ENCODE measurements around the gene SPDYE4.
"Not testable (repeated sequence)": the region's sequence is repeated elsewhere in the genome, so short reads cannot be mapped to it uniquely, and the experiment has no call there.

Gene SPDYE4, protein sequence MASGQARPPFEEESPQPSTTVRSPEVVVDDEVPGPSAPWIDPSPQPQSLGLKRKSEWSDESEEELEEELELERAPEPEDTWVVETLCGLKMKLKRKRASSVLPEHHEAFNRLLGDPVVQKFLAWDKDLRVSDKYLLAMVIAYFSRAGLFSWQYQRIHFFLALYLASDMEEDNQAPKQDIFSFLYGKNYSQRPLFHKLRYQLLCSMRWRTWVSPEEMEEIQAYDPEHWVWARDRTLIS

DNA sequence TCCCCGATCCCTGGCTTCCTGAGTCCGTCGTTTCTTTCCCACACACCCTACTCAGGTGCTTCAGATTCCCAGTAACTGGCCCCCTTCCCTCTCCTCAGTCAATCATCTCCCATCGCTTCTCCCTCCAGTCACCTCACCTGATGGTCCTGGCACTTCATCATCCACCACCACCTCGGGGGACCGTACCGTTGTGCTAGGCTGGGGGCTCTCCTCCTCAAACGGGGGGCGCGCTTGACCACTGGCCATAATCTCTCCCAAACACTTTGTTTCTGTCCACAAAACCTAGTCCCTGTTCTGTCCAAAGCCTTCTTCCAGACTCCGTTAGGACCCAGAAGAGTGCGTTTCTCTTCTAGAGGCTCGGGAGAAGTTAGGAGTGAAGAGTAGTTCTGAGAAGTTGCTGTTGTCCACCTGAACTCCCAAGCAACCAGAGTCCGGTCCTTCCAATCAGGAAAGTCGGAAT is at the start of gene SPDYE4:
SPDYE4 (minus strand) TSS at position 410 of the 460 bp plus-strand sequence; CDS start at position 246, 164 bp downstream.
- DNase-seq, result no peak

DNA sequence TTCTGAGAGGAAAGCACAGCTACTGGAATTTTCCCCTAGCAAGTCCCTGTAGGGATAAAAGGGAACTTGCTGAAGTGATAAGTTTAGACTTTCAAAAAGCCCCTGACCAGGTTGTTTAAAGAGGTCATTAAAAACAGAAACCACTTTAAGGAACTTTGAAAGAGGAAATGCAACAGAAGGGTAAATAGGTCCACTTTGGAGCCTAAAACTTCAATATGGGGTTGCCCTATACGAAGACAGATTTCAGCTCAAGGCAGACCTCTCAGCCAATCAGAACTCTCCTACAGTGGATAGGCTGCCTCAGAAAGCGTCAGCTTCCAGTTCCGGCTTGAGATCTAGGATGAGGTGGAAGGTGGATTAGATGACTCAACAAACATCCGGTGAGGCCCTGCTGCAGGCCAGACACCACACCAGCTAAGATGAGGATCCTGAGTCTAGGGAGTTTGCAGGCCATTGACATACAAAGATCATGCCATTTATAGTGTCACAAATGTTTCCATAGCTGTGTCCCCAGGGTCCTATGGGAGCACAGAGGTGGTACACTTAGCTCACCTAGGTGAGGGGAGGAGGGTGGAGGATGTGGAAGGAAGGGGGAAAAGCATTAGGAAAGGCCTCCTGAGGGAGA is 48.7 kb upstream of the SPDYE4 start:
- peak; percentile 33 for DNase-seq

DNA sequence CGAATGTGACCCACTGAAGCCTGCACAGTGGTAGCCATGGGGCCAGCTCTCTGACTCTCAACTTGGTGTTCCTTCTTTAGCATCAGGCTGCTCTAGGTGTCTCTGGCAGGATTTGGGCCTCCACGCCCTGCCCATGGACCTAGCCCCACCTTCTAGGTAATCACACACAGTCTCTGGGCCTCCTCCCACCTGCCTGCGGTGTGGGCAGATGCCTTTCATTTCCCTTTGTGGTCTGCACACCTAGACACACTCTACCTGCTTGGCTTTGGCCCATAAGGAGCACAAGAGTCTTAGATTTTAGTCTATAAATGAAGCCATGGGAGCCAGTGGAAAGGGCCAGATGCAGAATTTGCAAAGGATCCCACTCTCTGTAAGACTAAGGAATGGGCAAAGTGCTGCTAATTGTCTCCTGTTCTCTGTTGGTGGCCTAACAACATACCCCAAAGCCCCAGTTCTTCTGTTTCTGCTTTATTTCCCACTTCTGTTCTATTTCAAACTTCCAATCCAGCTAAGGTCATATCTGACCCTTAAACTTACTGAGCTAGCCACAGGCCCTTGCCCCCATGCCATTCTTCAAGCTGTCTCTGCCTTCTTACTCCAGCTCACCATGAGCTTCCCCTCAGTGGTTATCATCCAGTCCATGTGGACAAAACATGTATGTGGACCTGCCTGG is 48.0 kb upstream of the SPDYE4 start:
- DNase-seq, result no peak

DNA sequence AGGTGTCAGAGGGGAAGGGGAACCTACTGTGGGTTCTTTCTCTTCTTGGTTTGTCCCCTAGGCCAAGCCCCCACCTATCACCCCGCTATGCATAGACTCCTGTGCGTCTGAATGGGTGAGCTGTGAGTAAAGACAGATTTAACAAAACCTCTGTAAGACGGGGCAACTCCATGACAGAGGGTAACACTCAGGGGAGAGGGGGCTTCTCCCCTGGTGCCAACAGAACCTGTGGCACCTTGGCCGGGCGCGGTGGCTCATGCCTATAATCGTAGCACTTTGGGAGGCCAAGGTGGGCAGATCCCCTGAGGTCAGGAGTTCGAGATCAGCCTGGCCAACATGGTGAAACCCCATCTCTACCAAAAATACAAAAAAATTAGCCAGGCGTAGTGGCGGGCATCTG is 47.0 kb upstream of the SPDYE4 start:
- DNase-seq, result not testable (repeated sequence)

DNA sequence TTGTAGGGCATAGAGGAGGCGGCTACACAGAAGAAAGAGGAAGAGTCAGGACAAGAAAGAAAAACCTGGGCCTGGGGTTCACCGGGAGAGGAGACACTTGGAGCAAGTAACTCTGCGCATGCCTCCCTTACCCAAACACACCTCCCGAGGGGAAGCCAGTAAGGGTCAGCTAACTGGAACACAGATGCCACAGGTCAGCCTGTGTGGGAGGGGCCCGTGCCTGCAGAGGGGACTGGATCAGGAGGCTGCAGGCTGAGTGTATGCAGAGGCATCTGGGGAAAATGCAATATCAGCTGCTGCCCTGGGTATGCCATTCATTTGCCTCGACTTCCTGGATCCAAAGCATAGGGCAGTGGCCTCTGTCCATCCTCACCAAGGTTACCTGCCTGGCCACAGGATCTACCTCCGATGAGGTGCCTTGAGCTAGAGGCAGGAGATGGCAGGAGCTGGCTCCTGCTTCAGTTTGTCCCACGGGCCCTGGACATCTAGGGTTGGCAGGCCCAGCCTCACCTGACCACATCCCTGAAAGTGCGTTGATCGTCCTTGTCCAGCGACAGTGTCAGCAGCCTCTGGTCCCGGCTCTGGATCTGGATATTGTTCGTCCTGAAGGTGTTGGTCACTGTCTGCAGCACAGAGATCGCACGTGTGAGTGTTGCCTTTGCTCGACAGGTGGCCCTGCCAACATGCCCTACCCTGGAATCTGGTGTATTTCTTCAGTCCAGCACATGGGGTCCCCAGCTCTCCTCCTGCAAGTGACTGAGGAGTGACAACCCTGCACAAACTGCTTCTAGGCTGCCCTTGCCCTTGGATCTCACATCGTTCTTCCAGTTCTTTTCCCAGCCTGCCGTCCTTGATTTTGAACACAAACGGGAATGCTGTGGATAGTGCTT is 45.4 kb upstream of the SPDYE4 start:
- no peak for DNase-seq

DNA sequence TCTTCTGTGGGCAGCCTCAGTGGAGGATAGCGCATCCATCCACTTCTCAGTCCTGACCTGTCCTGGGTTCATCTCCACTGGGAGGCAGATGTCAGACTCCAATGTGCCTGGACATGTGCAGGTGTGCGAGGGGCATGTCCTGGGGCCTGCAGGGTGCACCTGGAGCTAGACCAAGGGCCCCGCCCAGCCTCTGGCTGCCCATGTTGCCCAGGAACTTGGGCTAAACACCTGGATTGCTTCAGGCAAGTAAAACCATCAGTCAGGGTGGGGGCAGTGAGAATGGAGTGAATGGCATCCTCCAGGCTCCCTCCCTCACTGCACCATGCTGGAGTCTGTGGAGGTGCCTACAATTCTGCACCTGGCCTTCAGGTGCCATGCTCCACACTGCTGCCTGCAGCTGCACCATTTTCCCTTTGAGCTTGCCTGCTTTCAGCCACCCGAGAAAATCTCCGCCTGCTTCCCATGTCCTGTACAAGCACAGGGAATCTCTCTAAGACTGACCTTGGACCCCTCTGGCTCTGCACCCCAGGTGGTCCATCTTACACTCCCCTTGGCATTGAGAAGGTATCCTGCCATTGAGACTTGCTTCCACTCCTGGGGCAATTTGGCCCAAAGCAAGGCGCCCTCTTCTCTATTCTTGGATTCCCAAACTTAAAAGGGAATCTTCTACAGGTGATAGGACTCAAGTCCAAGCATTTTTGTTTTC is 42.9 kb upstream of the SPDYE4 start:
- DNase-seq, result no peak

DNA sequence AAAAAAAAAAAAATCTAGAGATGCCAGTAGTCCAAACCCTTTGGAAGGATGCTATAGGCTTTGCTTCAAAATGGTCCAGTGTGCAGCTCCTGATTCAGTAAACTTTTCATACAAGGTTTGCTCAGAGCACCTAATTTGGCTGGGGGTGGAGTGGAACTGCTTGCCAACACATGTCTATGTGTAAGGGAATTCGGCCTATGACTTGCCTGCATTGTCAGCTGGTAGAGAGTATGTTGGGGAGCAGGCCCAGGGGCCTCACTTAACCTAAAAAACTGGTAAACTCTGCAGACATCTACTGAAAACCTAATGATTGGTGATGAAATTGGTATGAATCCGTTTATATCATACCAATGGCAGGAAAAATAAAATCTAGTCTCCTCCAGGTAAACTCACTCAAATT is 42.3 kb upstream of the SPDYE4 start:
- DNase-seq, result no peak

DNA sequence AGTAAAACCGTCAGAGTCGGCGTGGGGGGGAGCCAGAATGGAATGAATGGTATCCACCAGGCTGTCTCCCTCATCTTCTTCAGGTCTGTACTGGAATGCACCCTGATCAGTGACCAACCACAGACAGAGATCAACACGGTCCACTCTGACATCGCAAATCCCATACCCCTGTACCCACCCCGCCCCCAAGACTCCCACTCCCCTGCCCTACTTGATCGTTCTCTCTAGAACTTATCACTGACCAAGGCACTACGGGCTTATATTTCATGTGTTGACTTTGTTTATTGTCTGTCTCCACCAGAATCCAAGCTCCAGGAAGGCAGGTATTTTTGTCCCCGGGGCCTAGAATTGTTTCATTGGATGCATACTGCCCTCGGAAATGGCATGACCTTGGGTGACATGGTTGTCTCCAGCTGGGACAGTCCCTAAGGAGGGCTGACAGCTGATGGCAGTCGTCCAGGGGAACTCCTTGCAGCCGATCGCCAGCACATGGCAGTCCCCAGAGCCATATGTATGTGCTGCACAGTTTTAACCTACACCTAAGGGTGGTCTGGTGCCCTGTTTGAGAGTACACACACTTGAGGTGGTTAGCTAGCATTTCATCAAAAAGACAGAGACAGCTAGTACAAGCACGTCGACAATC is 41.3 kb upstream of the SPDYE4 start:
- DNase-seq, result no peak

DNA sequence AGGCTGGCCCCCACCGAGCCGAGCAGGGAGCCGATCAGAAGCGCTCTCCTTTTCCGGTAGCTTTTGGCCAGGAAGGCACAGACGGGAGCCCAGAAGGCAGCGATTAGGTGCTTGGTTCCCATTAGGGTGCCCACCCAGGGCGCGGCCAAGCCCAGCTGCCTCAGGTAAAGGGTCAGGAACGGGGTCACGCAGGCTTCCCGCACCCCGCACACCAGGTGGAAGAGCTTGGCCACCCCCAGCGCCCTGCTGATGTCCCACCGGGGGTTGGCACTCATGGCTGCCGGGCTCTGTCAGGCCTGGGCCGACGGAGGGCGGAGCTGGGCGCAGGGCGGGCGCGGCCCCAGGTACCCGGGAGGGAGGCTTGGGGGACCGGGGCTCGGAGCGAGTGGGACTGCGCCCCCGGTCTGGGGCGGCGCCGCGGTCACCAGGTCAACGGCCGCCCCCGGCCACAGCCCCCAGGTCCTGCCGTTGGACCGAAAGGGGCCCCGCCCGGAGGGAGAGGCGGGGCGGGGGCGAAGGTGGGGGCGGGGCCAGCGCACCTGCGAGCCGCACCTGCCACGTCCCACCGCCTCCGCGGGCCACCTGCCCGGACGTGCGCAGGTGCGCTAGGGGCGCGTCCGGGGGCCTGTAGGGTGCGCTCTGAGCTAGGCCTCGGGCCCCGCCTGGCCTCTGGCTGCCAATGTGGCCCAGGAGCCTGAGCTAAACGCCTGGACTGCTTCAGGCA is 40.7 kb upstream of the SPDYE4 start, which contains the start of gene MFSD6L:
MFSD6L (minus strand) TSS at position 520 of the 724 bp plus-strand sequence; CDS start at position 275, 245 bp downstream.
- no peak for DNase-seq

DNA sequence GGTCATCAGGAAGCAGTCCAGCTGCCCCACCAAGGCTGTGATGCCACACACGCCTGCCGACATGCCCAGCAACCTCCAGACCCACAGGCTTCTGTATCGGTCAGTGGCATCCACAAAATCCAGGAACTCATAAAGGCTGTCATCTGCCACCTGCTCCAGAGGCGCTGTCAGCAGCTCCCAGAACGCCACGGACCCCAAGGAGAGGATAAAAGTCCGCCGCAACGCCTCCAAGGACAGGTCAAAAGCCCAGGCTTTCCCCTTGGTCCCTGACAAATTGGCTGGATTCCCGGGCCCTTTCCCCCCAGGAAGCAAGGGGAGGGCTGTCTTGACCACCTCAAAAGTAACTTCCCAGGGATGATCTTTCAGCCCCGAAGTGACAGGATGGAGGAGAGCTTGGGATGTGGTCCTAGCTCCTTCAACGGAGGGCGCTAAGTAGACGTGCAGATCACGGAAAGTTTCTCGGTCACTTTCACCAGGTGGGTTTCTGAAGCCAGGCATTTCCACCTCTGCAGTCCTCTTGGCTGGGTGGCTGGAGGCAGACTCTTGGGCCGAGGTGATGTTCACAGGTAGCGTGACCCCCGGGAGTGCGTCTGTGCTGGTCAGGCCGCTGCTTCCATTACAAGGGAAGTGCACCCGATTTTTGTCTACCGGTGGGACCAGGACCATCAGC is 40.0 kb upstream of the SPDYE4 start:
- no peak for DNase-seq

DNA sequence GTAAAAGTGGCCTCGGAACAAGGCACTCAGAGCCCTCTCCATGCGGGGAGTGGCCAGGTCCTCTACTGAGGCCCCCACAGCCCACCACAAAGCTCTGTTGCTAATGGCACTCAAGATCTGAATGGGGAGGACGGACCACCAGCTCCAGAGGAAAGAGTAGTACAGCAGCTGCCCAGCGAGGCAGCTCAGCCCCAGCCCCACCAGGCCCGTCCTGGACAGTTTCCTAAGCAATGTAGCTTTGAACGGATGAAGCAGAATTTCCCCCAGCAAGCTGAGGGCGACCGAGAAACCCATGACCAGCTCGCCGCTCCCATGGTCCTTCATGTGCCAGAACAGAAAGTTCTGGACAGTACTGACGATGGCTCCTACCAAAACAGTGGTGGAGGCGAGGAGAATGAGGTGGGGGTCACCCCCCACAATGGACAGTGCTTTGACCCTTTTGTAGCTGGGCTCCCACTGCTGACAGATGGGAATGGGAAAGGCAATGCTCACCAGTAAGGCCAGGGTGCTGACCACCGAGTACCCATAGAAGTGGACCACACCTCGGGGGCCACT is 39.4 kb upstream of the SPDYE4 start:
- DNase-seq, result no peak

DNA sequence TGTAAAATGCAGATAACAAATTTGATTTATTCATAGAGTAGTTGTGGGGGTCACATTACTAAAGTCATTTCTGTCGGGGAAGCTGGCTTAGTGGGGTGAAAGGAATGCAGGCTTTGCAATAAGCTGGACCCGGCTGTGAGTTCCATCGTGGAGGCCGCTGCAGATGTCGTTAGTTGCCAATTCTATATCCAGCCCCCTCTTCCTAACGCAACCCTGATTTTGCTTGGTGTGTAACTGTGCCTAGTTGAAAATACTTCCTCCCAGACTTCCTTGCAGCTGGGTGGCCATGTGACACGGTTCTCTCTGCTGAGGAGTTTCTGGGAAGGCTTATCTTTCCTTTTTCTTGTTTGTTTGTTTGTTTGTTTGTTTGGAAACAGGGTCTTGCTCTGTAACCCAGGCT is 36.3 kb upstream of the SPDYE4 start:
- no peak for DNase-seq

DNA sequence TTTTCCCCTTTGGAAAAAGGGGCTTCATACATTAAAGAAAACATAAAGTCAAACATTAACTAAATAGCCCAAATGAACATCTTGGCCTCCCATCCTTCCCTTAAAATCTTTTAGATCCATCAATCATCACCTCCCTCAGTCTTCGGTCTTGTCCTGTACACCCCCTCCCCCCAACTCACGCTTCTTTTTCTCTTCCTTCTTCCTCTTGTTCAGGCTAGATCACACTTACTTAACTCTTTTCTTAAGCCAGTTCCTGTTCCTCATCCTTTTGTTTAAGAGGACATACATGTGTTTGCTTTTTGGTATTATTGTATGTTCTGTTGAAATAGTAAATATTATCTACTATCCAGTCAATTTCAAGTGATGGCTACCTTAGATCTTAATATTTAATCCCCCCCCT is 35.3 kb upstream of the SPDYE4 start:
- no peak for DNase-seq

DNA sequence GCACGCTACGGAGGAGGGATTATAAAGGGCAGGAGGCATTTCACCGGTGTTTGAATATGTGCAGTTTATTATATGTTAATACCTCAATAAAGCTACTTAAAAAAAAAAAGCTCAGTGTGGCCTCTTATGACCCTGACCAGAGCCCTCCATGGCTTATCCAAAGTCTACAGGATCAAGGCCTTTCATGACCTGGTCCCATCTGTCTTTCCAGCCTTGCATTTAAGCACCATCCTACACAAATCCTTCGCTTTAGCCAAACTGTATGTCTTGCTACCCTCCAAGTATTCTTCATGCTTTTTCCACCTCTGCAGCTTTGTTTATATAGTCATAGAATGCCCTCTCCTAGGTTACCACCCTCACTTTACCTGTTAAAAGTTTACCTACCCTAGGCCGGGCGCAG is 34.3 kb upstream of the SPDYE4 start:
- DNase-seq, result no peak

DNA sequence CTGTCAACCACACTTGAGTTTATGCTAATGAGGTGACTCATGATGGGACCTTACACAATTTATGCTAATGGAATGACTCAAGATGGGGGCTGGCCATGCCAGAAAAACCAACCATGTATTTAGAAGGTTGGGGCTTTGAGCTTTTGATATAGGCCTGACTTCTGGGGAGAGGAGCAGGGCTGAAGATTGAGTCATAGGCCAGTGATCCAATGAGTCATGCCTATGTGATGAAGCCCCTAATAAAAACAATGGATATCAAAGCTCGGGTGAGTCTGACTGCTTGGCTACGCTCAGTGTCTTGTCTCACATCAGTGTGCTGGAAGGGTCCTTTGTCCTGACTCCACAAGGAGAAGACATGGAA is 33.5 kb upstream of the SPDYE4 start:
- DNase-seq, result no peak

DNA sequence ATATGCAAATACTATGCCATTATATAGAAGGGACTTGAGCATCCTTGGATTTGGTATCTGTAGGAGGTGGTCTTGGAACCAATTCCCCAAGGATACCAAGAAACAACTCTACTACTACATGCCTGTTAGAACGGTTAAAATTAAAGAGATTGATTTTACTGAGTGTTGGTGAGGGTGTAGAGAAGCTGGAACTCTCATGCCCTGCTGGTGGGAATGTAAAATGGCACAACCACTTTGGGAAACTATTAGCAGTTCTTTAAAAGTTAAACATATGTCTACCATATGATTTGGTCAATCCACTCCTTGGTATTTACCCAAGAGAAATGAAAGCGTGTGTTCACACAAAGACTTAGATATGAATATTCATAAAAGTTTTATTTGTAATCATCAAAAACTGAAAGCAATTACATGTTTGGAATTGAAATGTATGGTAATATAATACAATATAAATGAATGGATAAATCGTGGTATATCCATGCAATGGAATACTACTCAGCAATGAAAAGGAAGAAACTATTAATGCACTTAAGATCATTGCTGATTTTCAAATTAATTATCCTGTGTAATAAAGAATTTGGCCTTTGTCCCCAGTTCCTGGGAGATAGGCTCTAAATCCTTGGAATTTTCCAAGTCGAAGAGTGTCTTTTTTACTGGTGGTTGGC is 33.0 kb upstream of the SPDYE4 start:
- no peak for DNase-seq

DNA sequence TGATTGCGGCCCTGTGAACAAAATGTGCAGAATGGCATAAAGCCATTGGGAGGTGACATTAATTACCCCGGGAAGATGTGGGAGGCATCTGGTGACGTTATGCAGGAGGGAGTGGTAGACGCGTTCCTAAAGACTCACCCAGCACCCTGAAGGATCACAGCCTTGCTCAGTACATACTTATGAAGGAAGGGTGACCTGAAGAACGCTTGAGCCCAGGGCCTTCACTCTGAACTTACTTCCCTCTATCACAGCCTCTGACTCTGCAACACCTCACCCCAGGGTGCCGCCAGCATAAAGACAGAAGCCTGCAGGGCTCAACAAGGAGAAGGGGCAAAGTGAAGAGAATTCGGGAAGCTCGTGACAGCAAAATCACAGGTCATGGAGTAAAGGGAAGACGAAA is 31.4 kb upstream of the SPDYE4 start:
- DNase-seq, result no peak

DNA sequence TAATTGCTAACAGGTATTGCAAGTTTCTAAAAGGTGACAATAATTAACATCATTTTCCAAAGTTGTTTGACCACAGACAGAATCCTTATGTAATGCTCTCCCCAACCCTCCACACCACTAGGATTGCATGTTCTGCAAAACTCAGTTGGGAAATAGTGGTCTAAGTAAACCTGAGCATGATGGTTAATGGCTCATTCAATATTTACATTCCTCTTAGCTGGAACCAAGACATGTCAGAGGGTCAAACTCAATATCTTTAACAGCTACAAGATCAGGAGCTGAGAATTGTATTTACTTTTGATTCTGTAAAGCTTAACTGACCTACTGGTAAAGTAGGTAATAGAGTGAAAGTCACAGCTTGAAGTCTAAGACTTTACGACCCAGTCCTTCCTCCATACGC is 30.7 kb upstream of the SPDYE4 start:
- no peak for DNase-seq

DNA sequence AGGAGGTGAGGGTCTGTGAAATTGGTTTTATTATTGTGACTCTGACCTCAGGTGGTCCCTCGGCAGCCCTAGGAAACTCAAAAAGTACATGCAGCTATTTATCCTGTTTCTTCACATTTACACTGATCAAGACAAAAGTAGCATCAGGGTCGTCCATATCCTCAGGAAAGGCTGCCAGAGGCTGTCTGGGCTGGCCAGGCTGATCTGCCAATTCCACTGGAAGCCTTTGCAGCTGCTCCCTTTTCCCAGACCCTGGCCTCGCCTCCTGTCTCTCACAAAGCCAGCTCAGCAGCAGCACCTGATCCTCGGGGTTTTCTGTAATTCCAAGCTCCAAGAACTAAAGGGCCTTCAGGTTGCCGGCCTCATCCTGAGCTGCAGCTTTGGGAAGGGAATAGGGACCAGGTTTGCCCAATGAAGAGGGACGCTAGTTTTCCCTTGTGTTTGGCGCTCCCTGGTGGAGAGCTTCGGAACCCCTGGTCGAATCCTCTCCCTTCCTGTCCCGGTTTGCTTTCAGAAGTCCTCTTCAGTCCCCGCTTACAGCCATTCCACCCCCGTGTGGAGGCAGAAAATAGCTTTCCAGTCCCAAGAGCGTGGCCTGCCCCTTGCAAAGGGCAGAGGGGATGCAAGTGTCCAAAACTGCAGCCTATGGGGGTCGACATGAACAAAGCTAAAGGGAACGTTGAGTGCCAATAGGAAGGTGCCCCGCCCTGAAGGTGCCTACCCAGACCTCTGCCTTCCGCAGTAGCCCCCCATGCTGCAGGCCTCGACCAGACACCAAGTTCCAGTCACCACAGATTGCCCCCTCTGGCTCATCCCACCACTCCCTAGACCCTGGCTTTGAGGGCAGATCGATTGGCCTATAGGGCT is 27.4 kb upstream of the SPDYE4 start:
- peak; percentile 54 for DNase-seq

Data from CD4-positive, alpha-beta T cell treated with Interleukin-12 subunit alpha and Interleukin-12 subunit beta, for 1 hour (primary cell).